ENCODE results near the gene VASH2.

DNA sequence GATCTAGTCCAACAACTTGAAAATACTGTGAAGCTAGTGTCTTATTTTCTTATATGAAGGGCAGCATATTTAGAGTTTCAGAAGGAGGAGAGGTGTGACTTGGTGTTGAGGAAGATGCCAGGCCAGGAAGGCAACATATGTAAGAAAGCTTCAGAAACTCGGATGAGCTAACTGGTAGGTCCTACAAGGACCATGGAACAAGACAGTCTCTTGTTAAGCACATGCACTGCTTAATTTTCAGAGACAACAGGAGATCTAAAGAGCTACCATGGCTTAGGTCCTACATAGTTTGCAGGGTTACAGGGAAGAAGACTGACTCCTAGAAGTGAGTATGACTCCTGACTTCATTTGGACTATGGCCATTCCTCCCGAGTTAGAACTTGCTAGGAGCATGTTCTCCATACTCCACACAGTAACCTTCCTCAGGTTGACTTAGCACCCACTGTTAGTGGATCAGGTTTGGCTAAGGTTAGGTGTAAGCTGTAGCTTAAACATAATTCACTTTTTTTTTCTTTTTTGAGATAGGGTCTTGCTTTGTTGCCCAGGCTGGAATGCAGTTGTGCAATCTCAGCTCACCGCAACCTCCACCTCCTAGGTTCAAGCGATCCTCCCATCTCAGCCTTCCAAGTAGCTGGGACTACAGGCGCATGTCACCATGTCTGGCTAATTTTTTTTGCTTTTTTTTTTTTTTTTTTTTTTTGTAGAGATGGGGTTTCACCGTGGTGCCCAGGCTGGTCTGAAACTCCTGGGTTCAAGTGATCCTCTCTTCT, 34.4 kb downstream of the VASH2 start:
- TF ChIP-seq POLR2A (IDR thresholded peaks at IDR 0.05) (no peak), CTCF (IDR thresholded peaks at IDR 0.05) (no peak)

Measured in Peyer's patch (tissue), 4 donors.